HG03064 (cell line): ENCODE measurements around the gene DDX10.
"Not testable (repeated sequence)": the region's sequence is repeated elsewhere in the genome, so short reads cannot be mapped to it uniquely, and the experiment has no call there.

Experiments
- ATAC-seq: cut with Tn5 transposase; IDR thresholded peaks from one replicate; pipeline ENCODE4 v1.9.1; 2021; ENCODE audit warnings: low read depth; ENCODE audit not compliant: unreplicated experiment

Gene DDX10

DNA sequence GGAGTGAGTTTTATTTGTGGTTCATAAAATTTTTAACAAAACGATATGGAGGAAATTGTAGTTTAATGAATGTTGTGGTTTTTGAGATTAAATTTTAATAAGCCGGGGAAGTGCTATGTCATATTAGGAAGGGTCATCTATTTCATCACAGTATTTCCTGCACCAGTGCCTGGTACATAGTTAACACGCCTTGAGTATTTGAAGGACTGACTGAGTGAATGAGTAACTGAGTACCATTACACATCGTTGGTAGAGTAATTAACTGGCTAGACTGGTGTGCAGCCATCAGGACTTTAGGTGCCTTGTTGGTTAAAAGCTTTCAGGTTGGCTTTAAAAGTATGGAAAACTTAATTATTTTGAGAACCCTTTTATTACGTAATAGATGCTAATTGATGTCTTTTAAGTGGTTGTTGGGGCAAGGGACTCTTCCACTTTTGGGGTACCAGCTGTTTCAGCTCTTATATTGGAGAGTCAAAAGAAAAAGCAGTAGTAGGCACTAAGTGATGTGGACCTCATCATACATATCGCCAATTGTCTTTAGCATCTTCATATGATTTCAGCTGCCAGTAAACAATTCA lies 101.8 kb downstream of the DDX10 start:
- ATAC-seq = no peak

- ATAC-seq = no peak
Observed at GRCh38 chr11:108768370-108768769, 103.5 kb downstream of the DDX10 start.

DNA sequence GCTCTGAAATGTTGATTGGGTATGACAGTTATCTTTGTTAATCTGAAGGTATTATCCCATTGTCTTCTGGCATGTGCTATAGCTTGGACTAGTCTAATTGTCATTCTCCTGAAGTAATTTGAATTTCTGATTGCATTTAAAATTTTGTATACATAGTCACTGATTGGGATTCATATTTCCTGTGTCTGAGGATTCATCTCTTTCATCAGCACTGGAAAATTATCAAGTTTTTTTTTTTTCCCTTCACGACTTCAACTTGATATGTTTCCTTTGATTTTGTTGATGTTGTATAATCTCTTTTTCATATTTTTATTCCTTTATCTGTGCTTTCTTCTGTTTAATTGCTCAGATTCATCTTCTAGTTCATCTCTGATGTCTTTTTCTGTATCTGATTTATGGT lies 104.1 kb downstream of the DDX10 start:
- no peak for ATAC-seq

GRCh38 chr11:108774037-108774730 lies 109.3 kb downstream of the DDX10 start:
- ATAC-seq = no peak

GRCh38 chr11:108775324-108775723 lies 110.5 kb downstream of the DDX10 start:
- ATAC-seq = no peak

GRCh38 chr11:108779147-108779546 lies 114.3 kb downstream of the DDX10 start:
- ATAC-seq = not testable (repeated sequence)

- no peak for ATAC-seq
Observed at GRCh38 chr11:108780119-108780518, 115.2 kb downstream of the DDX10 start.

GRCh38 chr11:108781946-108782345 lies 117.1 kb downstream of the DDX10 start:
- ATAC-seq = no peak

DNA sequence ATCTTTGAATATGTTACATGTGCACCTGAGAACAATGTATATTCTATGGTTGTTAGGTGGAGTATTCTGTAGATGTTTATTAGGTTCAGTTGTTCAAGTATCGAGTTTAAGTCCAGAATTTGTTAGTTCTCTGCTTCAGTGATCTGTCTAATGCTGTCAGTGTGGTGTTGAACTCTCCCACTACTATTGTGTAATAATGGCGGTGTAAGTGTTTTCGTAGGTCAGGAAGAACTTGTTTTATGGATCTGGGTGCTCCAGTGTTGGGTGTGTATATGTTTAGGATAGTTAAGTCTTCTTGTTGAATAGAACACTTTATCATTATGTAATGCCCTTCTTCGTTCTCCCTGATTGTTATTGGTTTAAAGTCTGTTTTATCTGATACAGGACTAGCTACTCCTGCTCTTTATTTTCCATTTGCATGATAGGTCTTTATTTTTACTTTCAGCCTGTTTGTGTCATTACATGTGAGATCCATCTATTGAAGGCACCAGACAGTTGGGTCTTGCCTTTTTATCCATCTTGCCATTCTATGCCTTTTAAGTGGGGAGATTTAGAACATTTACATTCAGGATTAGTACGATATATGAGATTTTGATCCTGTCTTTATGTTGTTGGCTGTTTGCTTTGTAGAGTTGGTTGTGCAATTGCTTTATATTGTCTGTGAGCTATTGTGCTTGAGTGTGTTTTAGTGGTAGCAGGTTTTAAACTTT lies 121.6 kb downstream of the DDX10 start:
- ATAC-seq = no peak

DNA sequence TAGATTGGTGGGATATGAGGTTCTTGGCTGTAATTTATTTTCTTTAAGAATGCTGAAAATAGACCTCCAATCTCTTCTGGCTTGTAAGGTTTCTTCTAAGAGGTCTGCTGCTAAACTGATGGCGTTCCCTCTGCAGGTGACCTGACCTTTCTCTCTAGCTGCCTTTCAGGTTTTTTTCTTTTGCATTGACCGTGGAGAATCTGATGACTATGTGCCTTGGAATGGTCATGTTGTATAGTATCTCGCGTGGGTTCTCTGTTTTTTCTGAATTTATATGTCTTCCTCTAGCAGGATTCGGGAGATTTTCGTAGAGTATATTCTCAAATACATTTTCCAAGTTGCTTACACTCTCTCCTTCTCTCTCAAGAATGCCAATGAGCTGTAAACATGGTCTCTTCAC lies 122.2 kb downstream of the DDX10 start:
- no peak for ATAC-seq

DNA sequence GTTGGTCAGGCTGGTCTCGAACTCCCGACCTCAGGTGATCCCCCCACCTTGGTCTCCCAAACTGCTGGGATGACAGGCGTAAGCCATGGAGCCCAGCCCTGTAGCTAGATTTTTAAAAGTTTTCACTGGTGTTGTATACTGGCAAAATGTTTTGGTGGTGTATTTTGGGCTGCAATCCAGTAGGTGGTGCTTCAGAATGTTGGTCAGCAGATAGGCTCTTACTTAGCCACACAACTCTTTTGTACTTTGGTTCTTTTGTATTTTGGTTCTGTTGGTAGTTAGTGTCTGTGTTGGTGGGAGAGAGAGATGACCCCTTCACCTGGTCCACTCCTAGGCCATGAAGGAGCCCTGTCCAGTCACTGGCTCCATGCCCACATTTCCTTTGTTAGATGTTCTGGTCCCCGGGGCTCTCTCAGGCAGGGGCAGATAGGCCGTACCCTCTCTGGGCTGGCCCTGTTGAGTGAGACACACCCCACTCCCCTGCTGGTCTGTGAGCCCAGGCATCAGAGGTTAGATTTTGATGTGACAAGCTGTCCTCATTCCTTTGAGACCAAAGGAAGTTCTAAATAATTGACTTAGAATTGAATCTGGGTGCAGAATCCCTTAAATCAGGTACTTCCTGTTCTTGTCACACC lies 123.8 kb downstream of the DDX10 start:
- ATAC-seq = no peak

GRCh38 chr11:108790501-108791299 lies 125.8 kb downstream of the DDX10 start:
- ATAC-seq = no peak

DNA sequence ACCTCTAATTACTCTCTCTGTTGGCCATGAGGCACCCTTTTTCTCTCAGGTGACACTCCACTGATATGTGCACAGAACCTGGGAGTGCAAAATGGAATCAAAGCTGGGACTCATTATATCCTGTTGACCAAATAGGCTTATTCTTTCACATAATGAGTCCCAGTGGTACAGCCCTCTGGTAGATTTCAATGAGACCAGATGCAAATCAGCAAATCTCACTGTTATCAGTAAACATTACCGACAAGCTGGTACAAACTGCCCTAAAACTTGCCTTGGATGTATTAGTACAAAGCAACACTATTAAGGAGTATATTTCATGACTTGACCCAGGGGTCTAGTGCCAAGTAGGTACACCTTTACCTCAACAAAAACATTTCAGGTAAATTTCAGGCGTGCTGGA lies 128.3 kb downstream of the DDX10 start:
- no peak for ATAC-seq

- no peak for ATAC-seq
Observed at GRCh38 chr11:108793611-108794010, 128.7 kb downstream of the DDX10 start.

GRCh38 chr11:108796551-108796950 lies 131.7 kb downstream of the DDX10 start:
- no peak for ATAC-seq

- no peak for ATAC-seq
Observed at GRCh38 chr11:108797578-108798100, 132.8 kb downstream of the DDX10 start.

DNA sequence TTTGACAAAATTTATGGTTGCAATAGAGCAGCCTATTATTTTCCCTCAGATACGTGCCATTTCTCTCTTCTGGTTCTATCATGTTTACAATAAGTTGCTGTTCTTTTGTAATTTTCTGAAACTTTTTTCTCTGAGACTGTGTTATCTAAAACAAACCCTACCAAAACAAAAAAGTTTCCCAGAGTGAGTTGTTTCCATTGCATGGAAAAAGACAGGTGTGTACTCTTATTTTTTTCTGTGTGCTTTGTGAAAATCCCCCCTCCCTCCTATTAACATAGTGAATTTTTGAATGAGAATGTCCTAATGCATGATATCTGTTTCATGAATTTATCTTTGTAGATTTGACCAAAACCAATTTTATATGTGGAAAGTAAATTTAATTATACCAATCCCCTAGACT lies 137.6 kb downstream of the DDX10 start:
- ATAC-seq = no peak

GRCh38 chr11:108803776-108804175 lies 138.9 kb downstream of the DDX10 start:
- no peak for ATAC-seq

- no peak for ATAC-seq
Observed at GRCh38 chr11:108804511-108804910, 139.6 kb downstream of the DDX10 start.

DNA sequence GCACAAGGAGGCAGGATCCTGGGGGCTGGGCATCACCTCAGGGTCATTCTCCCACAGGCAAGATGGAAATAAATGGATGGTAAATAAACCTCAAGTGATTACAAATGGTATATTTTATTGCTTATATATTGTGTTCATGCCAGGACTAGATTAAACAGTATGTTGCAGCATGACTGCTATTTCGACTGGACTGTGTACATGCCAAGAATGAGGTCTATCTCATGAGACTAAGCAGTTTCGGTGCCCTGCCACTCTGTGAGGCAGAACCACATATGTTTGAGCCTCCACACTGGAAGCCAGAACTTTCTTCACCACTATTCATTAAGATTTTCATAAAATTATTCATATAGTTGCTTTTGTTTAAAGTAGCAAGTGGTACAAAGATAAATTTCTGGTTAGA lies 140.2 kb downstream of the DDX10 start:
- ATAC-seq = no peak
